GM18867 (cell line): ENCODE results near the gene NOPCHAP1.
A peak's percentile ranks its signal among the peaks of the same experiment; 100 is the strongest.

ENCODE experiments used
- ATAC-seq: cut with Tn5 transposase; IDR thresholded peaks from one replicate; pipeline ENCODE4 v1.9.1; 2021; ENCODE audit warnings: mild to moderate bottlenecking, moderate library complexity; ENCODE audit not compliant: unreplicated experiment

Gene NOPCHAP1

DNA sequence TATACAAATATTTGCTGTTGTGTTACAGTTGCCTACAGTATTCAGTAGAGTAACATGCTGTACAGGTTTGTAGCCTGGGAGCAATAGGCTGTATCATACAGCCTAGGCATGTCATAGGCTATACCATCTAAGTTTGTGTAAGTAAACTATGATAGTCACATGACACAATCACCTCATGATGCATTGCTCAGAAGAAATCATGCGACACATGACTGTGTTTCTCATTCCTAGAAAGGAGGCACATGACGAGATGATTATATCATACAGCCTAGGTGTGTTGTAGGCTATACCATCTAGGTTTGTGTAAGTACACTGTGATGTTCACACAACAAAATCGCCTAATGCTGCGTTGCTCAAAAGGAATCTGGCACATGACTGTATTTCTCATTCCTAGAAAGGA is 31.9 kb downstream of the NOPCHAP1 start:
- ATAC-seq, result no peak

DNA sequence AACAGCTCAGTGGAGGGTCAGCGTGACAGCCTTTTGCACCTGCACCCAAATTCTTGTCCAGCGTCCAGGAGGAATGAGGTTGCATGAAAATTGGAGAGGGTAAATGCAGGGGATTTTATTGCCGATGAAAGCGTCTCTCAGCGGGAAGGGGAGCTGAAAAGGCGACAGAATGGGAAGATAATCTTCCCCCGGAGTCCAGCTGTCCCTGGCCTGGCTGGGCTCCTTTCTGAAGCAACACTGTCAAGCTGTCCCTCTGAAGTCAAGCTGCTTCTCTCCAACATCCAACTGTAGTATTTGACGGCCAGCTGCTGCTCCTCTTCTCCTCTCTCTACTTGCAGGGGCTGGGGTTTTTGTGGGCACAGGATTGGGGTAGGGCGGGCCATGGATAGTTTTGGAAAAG is 32.7 kb downstream of the NOPCHAP1 start:
- ATAC-seq, result no peak

DNA sequence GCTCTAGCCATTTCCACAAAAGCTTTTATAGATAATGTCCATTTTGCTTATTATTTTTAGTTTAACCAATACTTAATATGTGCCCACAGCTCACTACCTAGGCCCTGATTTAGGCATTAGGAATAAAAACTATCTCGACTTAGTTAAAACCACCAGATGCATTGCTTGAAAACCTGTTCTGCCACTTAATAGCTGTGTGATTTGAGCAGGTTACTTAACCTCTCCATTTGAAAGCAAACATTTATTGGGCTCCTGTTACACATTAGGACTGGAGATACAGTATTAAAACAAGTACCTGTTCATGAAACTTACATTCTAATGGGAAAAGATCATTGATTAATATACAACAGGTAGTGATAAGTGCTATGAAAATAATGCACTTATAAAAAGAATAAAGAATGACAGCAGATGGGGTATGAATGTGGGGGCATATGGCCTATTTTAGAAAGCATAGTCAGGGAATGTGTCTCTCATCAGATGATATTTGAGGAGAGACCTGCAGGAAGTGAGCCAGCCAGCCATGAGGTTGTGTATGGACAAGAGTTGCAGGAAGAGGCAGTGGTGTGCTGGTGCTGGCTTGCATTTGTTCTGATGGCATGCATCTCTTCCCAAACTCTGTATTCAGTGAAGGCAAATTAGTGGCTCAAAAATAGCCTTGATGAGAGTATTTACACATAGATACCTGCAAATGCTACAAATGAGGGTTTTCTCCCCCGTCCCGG is 34.3 kb downstream of the NOPCHAP1 start:
- no peak for ATAC-seq

DNA sequence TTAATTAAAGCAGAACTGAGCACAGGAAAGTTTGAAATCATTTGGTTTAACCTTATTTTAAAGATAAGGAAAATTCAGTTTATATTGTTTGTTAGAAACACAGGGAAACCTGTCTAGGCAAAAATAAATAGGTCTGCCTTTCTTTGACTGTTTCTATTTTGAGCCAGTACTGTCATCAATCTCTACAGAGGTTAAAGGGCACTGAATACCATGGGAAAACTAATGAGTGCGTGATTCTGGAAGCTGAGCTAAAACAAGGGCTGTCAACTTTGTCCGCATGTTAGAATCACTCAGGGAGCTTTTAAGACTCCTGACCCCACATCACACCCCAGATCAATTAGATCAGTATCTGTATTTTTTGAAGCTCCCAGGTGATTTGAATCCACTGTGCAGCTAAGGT is 38.8 kb downstream of the NOPCHAP1 start:
- no peak for ATAC-seq

DNA sequence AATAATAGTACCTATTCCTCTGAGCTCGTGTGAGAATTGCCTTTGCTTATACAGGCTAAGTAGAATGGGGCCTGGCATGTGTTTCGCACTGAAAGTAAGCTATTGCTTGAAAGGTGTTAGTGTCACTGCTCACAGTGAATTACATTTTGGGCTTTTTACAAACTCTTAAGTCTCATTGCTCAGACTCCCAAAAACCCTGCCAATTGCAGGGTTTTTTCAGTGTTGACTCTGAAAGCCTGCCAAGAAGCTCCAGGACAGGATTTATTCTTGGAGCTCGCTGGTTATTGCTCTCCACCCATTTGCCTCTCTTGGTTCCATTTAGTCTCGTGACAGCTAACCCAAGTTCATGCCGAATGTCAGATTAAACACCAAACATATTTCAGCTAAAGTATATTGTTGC is 39.8 kb downstream of the NOPCHAP1 start:
- ATAC-seq, result no peak

DNA sequence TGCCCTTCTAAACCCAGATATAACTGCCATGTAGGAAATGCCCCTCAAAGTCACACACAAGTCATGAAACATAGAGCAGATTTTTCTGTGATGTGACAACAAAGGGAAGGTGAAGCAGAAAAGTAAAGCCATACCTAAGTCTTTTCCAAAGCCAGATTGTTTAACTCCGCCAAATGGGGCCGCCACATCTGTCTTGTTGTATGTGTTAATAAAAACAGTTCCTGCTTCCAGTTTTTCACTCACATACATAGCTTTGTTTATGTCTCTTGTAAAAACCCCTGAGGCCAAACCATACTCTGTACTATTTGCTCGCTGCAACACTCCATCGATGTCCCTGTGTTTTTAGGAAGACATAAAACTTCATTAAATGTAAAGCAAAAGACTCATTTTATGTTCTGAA is 40.3 kb downstream of the NOPCHAP1 start:
- no peak for ATAC-seq

DNA sequence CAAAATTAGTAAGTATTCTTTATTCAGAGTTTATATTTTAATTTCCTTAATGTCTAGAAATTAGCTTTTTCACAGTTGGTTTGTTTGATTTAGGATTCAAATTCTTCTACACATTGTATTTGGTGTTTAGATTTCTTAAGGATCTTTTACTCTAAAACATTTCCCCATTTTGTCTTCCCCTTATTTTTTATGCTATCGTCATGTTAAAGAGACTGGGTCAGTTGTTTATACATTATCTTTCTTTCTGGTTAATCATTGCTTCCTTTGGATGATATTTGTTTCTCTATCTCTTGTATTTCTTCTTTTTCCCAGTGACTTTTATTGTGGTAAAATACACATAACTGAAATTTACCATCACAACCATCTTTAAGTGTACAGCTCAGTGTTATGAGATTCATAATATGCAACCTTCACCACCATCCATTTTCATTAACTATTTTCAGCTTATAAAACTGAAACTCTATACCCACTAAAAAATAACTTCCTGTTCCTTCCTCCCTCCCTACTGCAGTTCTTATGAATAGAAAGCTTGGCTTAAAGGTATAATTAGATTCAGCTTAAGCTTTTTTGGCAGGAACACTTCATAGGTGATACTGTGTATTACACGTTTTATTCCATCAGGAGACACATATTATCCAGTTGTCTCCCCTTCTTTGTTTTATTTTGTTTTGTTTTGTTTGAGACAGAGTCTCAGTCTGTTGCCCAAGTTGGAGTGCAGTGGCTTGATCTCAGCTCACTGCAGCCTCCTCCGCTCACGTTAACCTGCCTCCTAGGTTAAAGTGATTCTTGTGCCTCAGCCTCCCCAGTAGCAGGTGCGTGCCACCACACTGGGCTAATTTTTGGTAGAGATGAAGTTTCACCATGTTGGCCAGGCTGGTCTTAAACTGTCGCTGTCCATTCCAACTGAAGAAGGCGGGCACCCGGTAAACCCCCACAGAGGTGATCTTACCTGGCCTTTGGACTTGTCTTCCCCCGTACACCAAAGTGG is 45.0 kb downstream of the NOPCHAP1 start:
- peak; percentile 87 for ATAC-seq

DNA sequence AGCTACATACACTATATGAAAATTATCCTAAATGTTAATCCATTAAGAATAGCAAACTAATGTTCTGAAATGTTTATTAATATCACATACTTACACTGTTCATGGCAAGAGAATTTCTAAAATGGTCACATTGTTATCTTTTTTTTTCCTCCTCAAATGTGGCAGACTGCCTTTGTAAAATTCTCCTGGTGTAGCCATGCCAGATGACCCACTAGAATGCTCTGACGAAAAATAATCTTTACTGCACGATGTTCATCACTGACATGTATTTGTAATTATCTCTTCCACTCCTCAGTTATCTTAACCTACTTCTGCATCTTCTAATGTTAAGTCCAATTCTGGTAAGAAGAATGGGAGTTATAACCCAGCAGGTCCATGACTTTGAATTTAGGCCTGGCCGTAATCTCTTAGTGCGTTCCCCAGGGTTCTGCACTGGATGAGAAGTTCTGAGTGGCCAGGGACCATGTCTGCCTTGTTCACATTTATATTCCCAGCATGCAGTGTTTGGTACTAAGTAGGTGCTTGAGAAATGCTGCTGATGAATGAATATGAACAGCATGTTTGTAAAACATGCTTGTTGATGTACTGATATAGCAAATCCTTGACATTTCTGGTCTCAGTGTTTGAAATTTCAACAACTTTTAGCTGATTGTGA is 46.7 kb downstream of the NOPCHAP1 start:
- no peak for ATAC-seq

DNA sequence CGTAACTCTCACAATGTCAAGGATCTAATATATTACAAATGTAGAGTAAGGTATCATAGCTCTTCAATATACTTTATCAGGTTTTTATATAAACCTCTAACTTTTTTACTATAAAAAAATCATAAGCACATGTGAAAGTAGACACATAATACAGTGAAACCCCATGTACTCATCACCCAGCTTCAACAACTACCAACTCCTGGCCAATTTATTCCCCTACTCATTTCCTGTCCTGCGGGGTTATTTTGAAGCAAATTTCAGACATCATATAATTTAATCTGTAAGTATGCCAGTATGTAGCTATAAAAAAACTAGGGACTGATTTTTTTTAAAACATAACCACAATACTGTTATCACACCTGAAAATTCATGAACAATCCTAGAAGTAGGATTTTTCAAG is 47.7 kb downstream of the NOPCHAP1 start:
- no peak for ATAC-seq
